IMR-90 (cell line): ENCODE data around the gene ZNF322. TPM values are rescaled to one million over a fixed set of nuclear protein-coding genes. Genes with fewer than 3 reads are reported as not detected.

ENCODE experiments used
- ATAC-seq: fragments of 200-7000 bp; cut with Tn5 transposase; 2 replicates; pipeline ENCODE4 v1.9.1; 2020; ENCODE audit warnings: low read depth, mild to moderate bottlenecking, moderate library complexity
- BruUV-seq: library from RNA; stranded (reverse); fragments of 400-500 nt; replicated peaks from 2 replicates; lab custom pipeline; 2021; lab: Mats Ljungman, UMichigan
- CTCF ChIA-PET: fragments of 300-600 bp; formaldehyde crosslinking; extraction: SDS; loops from one replicate; lab custom pipeline; 2021; ENCODE audit warnings: antibody characterized with exemption; lab: Yijun Ruan, JAX
- POLR2A ChIA-PET: fragments of 300-600 bp; sonication (Branson Sonifier 250); formaldehyde crosslinking; loops from one replicate; lab custom pipeline; 2022; ENCODE audit warnings: antibody characterized with exemption; ENCODE audit not compliant: unreplicated experiment; lab: Charles Lee
- DNase-seq: peaks from one replicate; pipeline ENCODE4 v3.0.0; 2013
- H2AFZ ChIP-seq: replicated peaks from 2 replicates; pipeline ENCODE3; 2013; ENCODE audit warnings: low read length, mild to moderate bottlenecking; ENCODE audit not compliant: poor library complexity
- H2AK5ac ChIP-seq: 2 replicates; pipeline ENCODE4 v1.6.1; 2013; ENCODE audit warnings: low read depth, low read length, inconsistent platforms
- H2AK9ac ChIP-seq: replicated peaks from 2 replicates; pipeline ENCODE3; 2013; ENCODE audit warnings: mild to moderate bottlenecking, low read depth, low read length, moderate library complexity; ENCODE audit not compliant: poor library complexity
- H2BK120ac ChIP-seq: 2 replicates; pipeline ENCODE4 v1.6.1; 2013; ENCODE audit warnings: low read depth, low read length, inconsistent platforms
- H2BK15ac ChIP-seq: 3 replicates; pipeline ENCODE4 v1.6.1; 2013; ENCODE audit warnings: low read depth, low read length, inconsistent platforms
- H2BK20ac ChIP-seq: 2 replicates; pipeline ENCODE4 v1.6.1; 2013; ENCODE audit warnings: low read depth, mild to moderate bottlenecking, inconsistent platforms, low read length, moderate library complexity
- H2BK5ac ChIP-seq: 2 replicates; pipeline ENCODE4 v1.6.1; 2013; ENCODE audit warnings: mild to moderate bottlenecking, low read depth, low read length, inconsistent platforms; ENCODE audit not compliant: poor library complexity, severe bottlenecking
- H3K14ac ChIP-seq: replicated peaks from 2 replicates; pipeline ENCODE4 v1.6.1; 2013; ENCODE audit warnings: low read depth, low read length, inconsistent platforms
- H3K18ac ChIP-seq: 2 replicates; pipeline ENCODE4 v1.6.1; 2013; ENCODE audit warnings: low read depth, low read length, control low read depth
- H3K23ac ChIP-seq: 2 replicates; pipeline ENCODE4 v1.6.1; 2013; ENCODE audit warnings: low read depth, low read length, inconsistent platforms
- H3K27ac ChIP-seq: 2 replicates; pipeline ENCODE4 v1.5.1; 2013; ENCODE audit warnings: mild to moderate bottlenecking, control low read depth, low read length; ENCODE audit not compliant: insufficient read depth
- H3K27me3 ChIP-seq: 2 replicates; pipeline ENCODE4 v1.6.1; 2013; ENCODE audit warnings: low read length; ENCODE audit not compliant: control insufficient read depth, insufficient read depth
- H3K36me3 ChIP-seq: 2 replicates; pipeline ENCODE4 v1.6.1; 2013; ENCODE audit warnings: low read length, mixed read lengths; ENCODE audit not compliant: control insufficient read depth, insufficient read depth
- H3K4ac ChIP-seq: 2 replicates; pipeline ENCODE4 v1.6.1; 2013; ENCODE audit warnings: low read depth, low read length, inconsistent platforms
- H3K4me1 ChIP-seq: 2 replicates; pipeline ENCODE4 v1.6.1; 2013; ENCODE audit warnings: low read length, mixed read lengths; ENCODE audit not compliant: control insufficient read depth, insufficient read depth
- H3K4me2 ChIP-seq: 2 replicates; pipeline ENCODE4 v1.6.1; 2013; ENCODE audit warnings: low read depth, mild to moderate bottlenecking, control low read depth, low read length, moderate library complexity
- H3K4me3 ChIP-seq: 2 replicates; pipeline ENCODE4 v1.5.1; 2013; ENCODE audit warnings: low read depth, mild to moderate bottlenecking, control low read depth, low read length, moderate library complexity; ENCODE audit not compliant: insufficient read depth
- H3K56ac ChIP-seq: 2 replicates; pipeline ENCODE4 v1.6.1; 2013; ENCODE audit warnings: low read length, inconsistent platforms; ENCODE audit not compliant: insufficient read depth; ENCODE audit errors: extremely low read depth
- H3K79me1 ChIP-seq, 2 experiments: 2 replicates each; pipeline ENCODE4 v1.6.1; 2013; ENCODE audit warnings: low read length in 2 of 2, inconsistent platforms in 1 of 2, low read depth in 1 of 2
- H3K9ac ChIP-seq: 2 replicates; pipeline ENCODE4 v1.6.1; 2013; ENCODE audit warnings: low read depth, low read length, control low read depth
- H3K9me1 ChIP-seq: 2 replicates; pipeline ENCODE4 v1.6.1; 2013; ENCODE audit warnings: low read length, inconsistent platforms; ENCODE audit not compliant: insufficient read depth
- H3K9me3 ChIP-seq: 2 replicates; pipeline ENCODE4 v1.6.1; 2013; ENCODE audit warnings: low read length; ENCODE audit not compliant: control insufficient read depth, insufficient read depth
- H4K20me1 ChIP-seq: 2 replicates; pipeline ENCODE4 v1.6.1; 2013; ENCODE audit warnings: low read length, inconsistent platforms; ENCODE audit not compliant: insufficient read depth
- H4K5ac ChIP-seq: 2 replicates; pipeline ENCODE4 v1.6.1; 2013; ENCODE audit warnings: mild to moderate bottlenecking, low read depth, low read length, control low read depth
- H4K8ac ChIP-seq, 2 experiments: 2 replicates each; pipeline ENCODE4 v1.6.1; 2013; ENCODE audit warnings: low read depth in 2 of 2, low read length in 2 of 2, control low read depth in 1 of 2, inconsistent platforms in 1 of 2
- H4K91ac ChIP-seq: 2 replicates; pipeline ENCODE4 v1.6.1; 2013; ENCODE audit warnings: low read depth, low read length, inconsistent platforms; ENCODE audit not compliant: insufficient read depth
- CEBPB ChIP-seq: IDR thresholded peaks from 2 replicates; pipeline ENCODE4 v1.6.1; 2012; ENCODE audit warnings: low read depth, low read length, improper control_type of control experiment
- FOS ChIP-seq: fragments of 150-350 bp; IDR thresholded peaks from 2 replicates; pipeline ENCODE4 v1.6.1; 2016; ENCODE audit warnings: low read depth, low read length
- MAZ ChIP-seq: IDR thresholded peaks from 2 replicates; pipeline ENCODE4 v1.6.1; 2012; ENCODE audit warnings: low read depth, mild to moderate bottlenecking, low read length, improper control_type of control experiment, moderate library complexity, borderline replicate concordance
- MXI1 ChIP-seq: IDR thresholded peaks from 2 replicates; pipeline ENCODE4 v1.6.1; 2012; ENCODE audit warnings: low read depth, mild to moderate bottlenecking, low read length, moderate library complexity, borderline replicate concordance
- NFE2L2 ChIP-seq: fragments of 150-350 bp; IDR thresholded peaks from 2 replicates; pipeline ENCODE4 v1.6.1; 2016; ENCODE audit warnings: low read depth, mild to moderate bottlenecking, low read length
- POLR2A ChIP-seq: IDR thresholded peaks from 2 replicates; pipeline ENCODE4 v1.6.1; 2012; ENCODE audit warnings: mild to moderate bottlenecking, low read depth, low read length
- RFX5 ChIP-seq: IDR thresholded peaks from 2 replicates; pipeline ENCODE4 v1.8.0; 2012; ENCODE audit warnings: low read depth, mild to moderate bottlenecking, low read length, moderate library complexity
- SMC3 ChIP-seq: fragments of 150-350 bp; IDR thresholded peaks from 2 replicates; pipeline ENCODE4 v1.6.1; 2016; ENCODE audit warnings: low read depth, mild to moderate bottlenecking, antibody characterized with exemption, low read length, moderate library complexity
- WGBS, 2 experiments: methylation state at CpG; one replicate each; pipeline versions ENCODE4 v1.1.5 to v1.1.7; 2013; ENCODE audit warnings: missing lambda C conversion rate in 2 of 2; ENCODE audit not compliant: insufficient read length in 1 of 2; ENCODE audit errors: extremely low coverage in 2 of 2; 5-methylcytosine and 5-hydroxymethylcytosine counted together
- dilution Hi-C: fragments of 300-500 bp; cut with HindIII; formaldehyde crosslinking; loops from one replicate; pipeline ENCODE4 v1.14.3; 2018; ENCODE audit warnings: low sequenced_read_pairs; ENCODE audit not compliant: unreplicated experiment
- in situ Hi-C: fragments of 300-500 bp; cut with MboI; formaldehyde crosslinking; loops from 3 replicates; pipeline ENCODE4 v1.14.3; 2019; ENCODE audit warnings: low sequenced_read_pairs, inconsistent platforms, mixed read lengths
- intact Hi-C: fragments of 100-400 bp; cut with micrococcal nuclease; formaldehyde crosslinking; loops from 2 replicates; pipeline ENCODE4 v1.10.0; 2022
- polyA plus RNA-seq, 3 experiments: library from polyadenylated mRNA; depleted of rRNA; stranded (reverse); fragments of >200 nt; gene quantifications; 2 replicates each; pipeline ENCODE4 v1.2.3, GENCODE V29; 2012; ENCODE audit warnings: low replicate concordance in 1 of 3
- total RNA-seq: library from RNA; depleted of rRNA; stranded (reverse); fragments of >200 nt; gene quantifications from 2 replicates; pipeline ENCODE4 v1.2.3, GENCODE V29; 2012
- TF ChIP-seq, protein P1 (sequence below): conservative IDR thresholded peaks from 2 replicates; pipeline ENCODE4 v1.5.1; 2012; ENCODE audit warnings: mild to moderate bottlenecking, low read depth, low read length, improper control_type of control experiment
- TF ChIP-seq, protein P2 (sequence below): fragments of 150-350 bp; IDR thresholded peaks from 2 replicates; pipeline ENCODE4 v1.6.1; 2016; ENCODE audit warnings: low read depth, mild to moderate bottlenecking, low read length, moderate library complexity, borderline replicate concordance

Gene ZNF322
- total and polyA plus RNA-seq, 2 of the 4 experiments (the other 2 are of a cell fraction) = 5.3 to 23.3 TPM

- Histone ChIP-seq H2BK5ac (no peak overlapping the region), H4K5ac (no peak overlapping the region), H3K4me2 (no peak overlapping the region), H3K79me1 (no peaks in the 10 kb centered on the region), H2AK5ac (no peak overlapping the region), H3K18ac (no peak overlapping the region), H3K9ac (no peak overlapping the region), H4K8ac (no peak overlapping the region), H3K9me1 (no peaks in the 10 kb centered on the region), H4K91ac (no peak overlapping the region), H3K4me3 (no peak overlapping the region), H3K4me1 (no peaks in the 10 kb centered on the region), H3K14ac (no peak overlapping the region), H3K4ac (no peak overlapping the region), H2AFZ (no peak overlapping the region), H4K20me1 (no peaks in the 10 kb centered on the region), H3K56ac (no peak overlapping the region), H3K27ac (no peak overlapping the region), H2BK20ac (no peak overlapping the region), H2BK15ac (no peak overlapping the region), H2BK120ac (no peak overlapping the region), H3K36me3 (no peaks in the 10 kb centered on the region), H3K27me3 (peaks cover 1% of the 10 kb centered on the region; the same call in 1 of the 2 replicates), H2AK9ac (no peak overlapping the region), H3K23ac (no peak overlapping the region), H3K9me3 (no peaks in the 10 kb centered on the region)
- intact Hi-C loops (no loop called here), in situ Hi-C loops (no loop called here), dilution Hi-C loops (no loop called here)
- WGBS, 2 experiments = 96% methylated on average over 5 of the region's 21 CpGs; no CpG with 5 or more reads in 1 of the 2 experiments
- ChIA-PET CTCF (interaction anchor here (0.5 kb wide), 1 partner anchor 16 kb away, joined by 3 read pairs; no protein-coding TSS in a partner anchor), POLR2A (no interaction called here)
- no peak for ATAC-seq
- no peak for DNase-seq
- TF ChIP-seq CEBPB (no peak), POLR2A (no peak), RFX5 (no peak), FOS (no peak), NFE2L2 (no peak), MXI1 (no peak), SMC3 (no peak), MAZ (no peak)
- TF ChIP-seq, protein P1, sequence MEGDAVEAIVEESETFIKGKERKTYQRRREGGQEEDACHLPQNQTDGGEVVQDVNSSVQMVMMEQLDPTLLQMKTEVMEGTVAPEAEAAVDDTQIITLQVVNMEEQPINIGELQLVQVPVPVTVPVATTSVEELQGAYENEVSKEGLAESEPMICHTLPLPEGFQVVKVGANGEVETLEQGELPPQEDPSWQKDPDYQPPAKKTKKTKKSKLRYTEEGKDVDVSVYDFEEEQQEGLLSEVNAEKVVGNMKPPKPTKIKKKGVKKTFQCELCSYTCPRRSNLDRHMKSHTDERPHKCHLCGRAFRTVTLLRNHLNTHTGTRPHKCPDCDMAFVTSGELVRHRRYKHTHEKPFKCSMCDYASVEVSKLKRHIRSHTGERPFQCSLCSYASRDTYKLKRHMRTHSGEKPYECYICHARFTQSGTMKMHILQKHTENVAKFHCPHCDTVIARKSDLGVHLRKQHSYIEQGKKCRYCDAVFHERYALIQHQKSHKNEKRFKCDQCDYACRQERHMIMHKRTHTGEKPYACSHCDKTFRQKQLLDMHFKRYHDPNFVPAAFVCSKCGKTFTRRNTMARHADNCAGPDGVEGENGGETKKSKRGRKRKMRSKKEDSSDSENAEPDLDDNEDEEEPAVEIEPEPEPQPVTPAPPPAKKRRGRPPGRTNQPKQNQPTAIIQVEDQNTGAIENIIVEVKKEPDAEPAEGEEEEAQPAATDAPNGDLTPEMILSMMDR = no peak
- TF ChIP-seq, protein P2, sequence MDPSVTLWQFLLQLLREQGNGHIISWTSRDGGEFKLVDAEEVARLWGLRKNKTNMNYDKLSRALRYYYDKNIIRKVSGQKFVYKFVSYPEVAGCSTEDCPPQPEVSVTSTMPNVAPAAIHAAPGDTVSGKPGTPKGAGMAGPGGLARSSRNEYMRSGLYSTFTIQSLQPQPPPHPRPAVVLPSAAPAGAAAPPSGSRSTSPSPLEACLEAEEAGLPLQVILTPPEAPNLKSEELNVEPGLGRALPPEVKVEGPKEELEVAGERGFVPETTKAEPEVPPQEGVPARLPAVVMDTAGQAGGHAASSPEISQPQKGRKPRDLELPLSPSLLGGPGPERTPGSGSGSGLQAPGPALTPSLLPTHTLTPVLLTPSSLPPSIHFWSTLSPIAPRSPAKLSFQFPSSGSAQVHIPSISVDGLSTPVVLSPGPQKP = no peak
- BruUV-seq = no TSS peak
Observed at GRCh38 chr6:26588965-26589364, 70.6 kb downstream of the ZNF322 start.
